H1 (cell line): Measurements from ENCODE around the gene SCRG1. TPM values are rescaled to one million over a fixed set of nuclear protein-coding genes. Genes with fewer than 3 reads are reported as not detected.

Experiments
- CTCF ChIA-PET: fragments of 300-600 bp; sonication (Branson Sonifier 250); formaldehyde crosslinking; loops from one replicate; lab custom pipeline; 2021; ENCODE audit not compliant: partially characterized antibody; lab: Charles Lee
- POLR2A ChIA-PET: fragments of 300-600 bp; sonication (Branson Sonifier 250); formaldehyde crosslinking; loops from one replicate; lab custom pipeline; 2021; ENCODE audit warnings: inconsistent platforms; ENCODE audit not compliant: partially characterized antibody; lab: Charles Lee
- DNase-seq, 2 experiments: peaks; one replicate each; pipeline versions ENCODE4 v3.0.0 to v3.0.0-alpha.2; 2010 to 2022; ENCODE audit warnings: low spot score in 2 of 2, low read depth in 1 of 2, mixed read lengths in 1 of 2
- FAIRE-seq: peaks from 2 replicates; lab custom pipeline; 2011; peaks lifted over from hg19 to GRCh38; lab: Jason Lieb, UNC
- H2AFZ ChIP-seq: 2 replicates; pipeline ENCODE4 v1.8.1; 2012; ENCODE audit warnings: low read length, inconsistent platforms
- H2AK5ac ChIP-seq: 2 replicates; pipeline ENCODE4 v1.6.1; 2013; ENCODE audit warnings: low read depth, low read length
- H2BK120ac ChIP-seq: replicated peaks from 2 replicates; pipeline ENCODE3; 2013; ENCODE audit warnings: low read depth, low read length, inconsistent platforms
- H2BK12ac ChIP-seq: 2 replicates; pipeline ENCODE4 v1.6.1; 2013; ENCODE audit warnings: low read depth, low read length
- H2BK15ac ChIP-seq: 2 replicates; pipeline ENCODE4 v1.6.1; 2013; ENCODE audit warnings: low read length
- H2BK20ac ChIP-seq: 2 replicates; pipeline ENCODE4 v1.6.1; 2013; ENCODE audit warnings: low read length
- H2BK5ac ChIP-seq: 2 replicates; pipeline ENCODE4 v1.6.1; 2013; ENCODE audit warnings: low read depth, low read length
- H3K14ac ChIP-seq: 2 replicates; pipeline ENCODE4 v1.6.1; 2013; ENCODE audit warnings: inconsistent platforms; ENCODE audit not compliant: insufficient read length
- H3K18ac ChIP-seq: 2 replicates; pipeline ENCODE4 v1.6.1; 2013; ENCODE audit warnings: low read length; ENCODE audit errors: extremely low read depth
- H3K23ac ChIP-seq: 2 replicates; pipeline ENCODE4 v1.6.1; 2013; ENCODE audit warnings: inconsistent platforms; ENCODE audit not compliant: insufficient read length
- H3K23me2 ChIP-seq: 2 replicates; pipeline ENCODE4 v1.6.1; 2013; ENCODE audit warnings: low read depth, low read length
- H3K27ac ChIP-seq: 2 replicates; pipeline ENCODE4 v1.6.1; 2011; ENCODE audit warnings: low read depth, low read length, inconsistent platforms
- H3K27me3 ChIP-seq, 4 experiments: replicated peaks in 1 of 4; 1 replicate in 1 of 4; 2 replicates in 3 of 4; pipeline versions ENCODE4 v1.6.1 to v1.8.1; 2011 to 2013; ENCODE audit warnings: low read length in 3 of 4, mild to moderate bottlenecking in 3 of 4, inconsistent platforms in 2 of 4, mixed read lengths in 2 of 4, moderate library complexity in 1 of 4; ENCODE audit not compliant: control insufficient read depth in 3 of 4, insufficient read depth in 3 of 4; ENCODE audit errors: extremely low read depth in 1 of 4
- H3K36me3 ChIP-seq, 4 experiments: 2 replicates each; pipeline versions ENCODE4 v1.6.1 to v1.8.1; 2011 to 2013; ENCODE audit warnings: mild to moderate bottlenecking in 4 of 4, low read length in 3 of 4, moderate library complexity in 2 of 4, control low read depth in 1 of 4, inconsistent platforms in 1 of 4; ENCODE audit not compliant: insufficient read depth in 4 of 4, control insufficient read depth in 2 of 4
- H3K4ac ChIP-seq: replicated peaks from 2 replicates; pipeline ENCODE3; 2013; ENCODE audit warnings: low read length, low read depth, mixed read lengths, inconsistent platforms; ENCODE audit not compliant: insufficient read length
- H3K4me1 ChIP-seq, 4 experiments: replicated peaks in 1 of 4; 1 replicate in 1 of 4; 2 replicates in 3 of 4; pipeline versions ENCODE4 v1.6.1 to v1.8.1; 2011 to 2013; ENCODE audit warnings: low read length in 3 of 4, inconsistent platforms in 2 of 4, mixed read lengths in 1 of 4; ENCODE audit not compliant: insufficient read depth in 4 of 4, control insufficient read depth in 3 of 4
- H3K4me2 ChIP-seq, 2 experiments: 2 replicates each; pipeline versions ENCODE4 v1.6.1 to v1.8.1; 2011 to 2013; ENCODE audit warnings: low read depth in 2 of 2, low read length in 2 of 2, control low read depth in 1 of 2, inconsistent platforms in 1 of 2, mild to moderate bottlenecking in 1 of 2; ENCODE audit not compliant: insufficient read depth in 1 of 2
- H3K4me3 ChIP-seq, 4 experiments: fragments of 200-600, 300-600 bp in 1 of 4; sonication (generic), shearing (Covaris generic), sonication (Bioruptor Twin) in 1 of 4; 2 replicates each; pipeline versions ENCODE4 v1.5.1 to v1.8.1; 2011 to 2016; ENCODE audit warnings: low read length in 4 of 4, low read depth in 3 of 4, control low read depth in 2 of 4, inconsistent platforms in 2 of 4, mild to moderate bottlenecking in 2 of 4, mixed read lengths in 1 of 4, moderate library complexity in 1 of 4; ENCODE audit not compliant: insufficient read depth in 2 of 4; ENCODE audit errors: extremely low read depth in 1 of 4
- H3K56ac ChIP-seq: replicated peaks from 2 replicates; pipeline ENCODE3; 2013; ENCODE audit warnings: low read depth, mild to moderate bottlenecking, mixed read lengths, low read length, inconsistent platforms; ENCODE audit not compliant: insufficient read length
- H3K79me1 ChIP-seq: 2 replicates; pipeline ENCODE4 v1.6.1; 2013; ENCODE audit warnings: low read depth, low read length, control low read depth
- H3K79me2 ChIP-seq, 2 experiments: 2 replicates each; pipeline versions ENCODE4 v1.6.1 to v1.8.1; 2012 to 2013; ENCODE audit warnings: low read length in 2 of 2, mild to moderate bottlenecking in 2 of 2, inconsistent platforms in 1 of 2; ENCODE audit not compliant: insufficient read depth in 2 of 2, control insufficient read depth in 1 of 2
- H3K9ac ChIP-seq, 4 experiments: replicated peaks in 1 of 4; 1 replicate in 1 of 4; 2 replicates in 3 of 4; pipeline versions ENCODE4 v1.6.1 to v1.8.1; 2011 to 2013; ENCODE audit warnings: low read depth in 3 of 4, low read length in 3 of 4, control low read depth in 2 of 4, mild to moderate bottlenecking in 2 of 4, moderate library complexity in 2 of 4, inconsistent platforms in 1 of 4; ENCODE audit errors: extremely low read depth in 1 of 4
- H3K9me3 ChIP-seq, 2 experiments: 2 replicates each; pipeline versions ENCODE4 v1.6.1 to v1.8.1; 2012 to 2013; ENCODE audit warnings: mild to moderate bottlenecking in 2 of 2, moderate library complexity in 2 of 2, control low read depth in 1 of 2, inconsistent platforms in 1 of 2, low read depth in 1 of 2, low read length in 1 of 2, mixed read lengths in 1 of 2; ENCODE audit not compliant: insufficient read depth in 2 of 2
- H4K20me1 ChIP-seq, 2 experiments: replicated peaks in 1 of 2; 2 replicates each; pipeline versions ENCODE3 to v1.8.1; 2011 to 2013; ENCODE audit warnings: inconsistent platforms in 2 of 2, low read length in 2 of 2, mild to moderate bottlenecking in 1 of 2; ENCODE audit not compliant: insufficient read depth in 2 of 2, control insufficient read depth in 1 of 2
- H4K5ac ChIP-seq: 2 replicates; pipeline ENCODE4 v1.6.1; 2013; ENCODE audit warnings: low read length, low read depth, mixed read lengths, inconsistent platforms; ENCODE audit not compliant: insufficient read length
- H4K8ac ChIP-seq: 2 replicates; pipeline ENCODE4 v1.8.0; 2013; ENCODE audit warnings: mild to moderate bottlenecking, moderate library complexity, low read length, inconsistent platforms; ENCODE audit not compliant: insufficient read depth; ENCODE audit errors: extremely low read depth
- H4K91ac ChIP-seq: replicated peaks from 2 replicates; pipeline ENCODE3; 2013; ENCODE audit warnings: low read length, mixed read lengths, inconsistent platforms; ENCODE audit not compliant: insufficient read length
- CHD1 ChIP-seq: IDR thresholded peaks from 2 replicates; pipeline ENCODE4 v1.6.1; 2012; ENCODE audit warnings: low read depth, low read length, improper control_type of control experiment
- HDAC6 ChIP-seq: IDR thresholded peaks from one replicate; pipeline ENCODE4 v1.7.1; 2012; ENCODE audit warnings: low read depth, mild to moderate bottlenecking, inconsistent platforms, low read length, moderate library complexity
- KDM5A ChIP-seq: fragments of 200-600 bp; IDR thresholded peaks from 2 replicates; pipeline ENCODE4 v1.7.1; 2012; ENCODE audit warnings: mild to moderate bottlenecking, low read length, inconsistent platforms, mixed read lengths
- RAD21 ChIP-seq, 2 experiments: IDR thresholded peaks in 1 of 2; conservative IDR thresholded peaks in 1 of 2; 2 replicates each; pipeline ENCODE4 v1.6.1; 2011; ENCODE audit warnings: low read depth in 2 of 2, low read length in 2 of 2, improper control_type of control experiment in 1 of 2, inconsistent platforms in 1 of 2, mild to moderate bottlenecking in 1 of 2, moderate library complexity in 1 of 2
- SRF ChIP-seq: IDR thresholded peaks from 2 replicates; pipeline ENCODE4 v1.6.1; 2011; ENCODE audit warnings: mild to moderate bottlenecking, low read depth, low read length, moderate library complexity
- SUZ12 ChIP-seq: fragments of 200-600 bp; sonication (generic); IDR thresholded peaks from 2 replicates; pipeline ENCODE4 v1.6.1; 2012; ENCODE audit warnings: mild to moderate bottlenecking, inconsistent platforms, low read length, moderate library complexity, mixed read lengths
- TAF7 ChIP-seq: optimal IDR thresholded peaks from 2 replicates; pipeline ENCODE3; 2011; ENCODE audit warnings: low read depth, mild to moderate bottlenecking, inconsistent platforms, low read length, moderate library complexity, borderline replicate concordance
- USF2 ChIP-seq: IDR thresholded peaks from 2 replicates; pipeline ENCODE4 v1.6.1; 2011; ENCODE audit warnings: low read length, improper control_type of control experiment
- YY1 ChIP-seq: IDR thresholded peaks from 2 replicates; pipeline ENCODE4 v1.6.1; 2011; ENCODE audit warnings: low read depth, mild to moderate bottlenecking, low read length
- WGBS, 2 experiments: shearing (Covaris generic) in 1 of 2; methylation state at CpG; one replicate each; pipeline versions ENCODE4 v1.1.6 to v1.1.7; 2013 to 2015; ENCODE audit warnings: low lambda C conversion rate in 2 of 2, mixed read lengths in 2 of 2, inconsistent platforms in 1 of 2, low coverage in 1 of 2, missing lambda C conversion rate in 1 of 2; ENCODE audit not compliant: insufficient replicate concordance in 2 of 2, insufficient coverage in 1 of 2, insufficient read length in 1 of 2; ENCODE audit errors: extremely low coverage in 1 of 2, missing lambda C conversion rate in 1 of 2; 5-methylcytosine and 5-hydroxymethylcytosine counted together
- polyA plus RNA-seq, 7 experiments: library from polyadenylated mRNA; depleted of rRNA in 3 of 7; stranded (reverse) in 5 of 7; unstranded in 2 of 7; fragments of >200 nt in 5 of 7; fragments of 200-250 nt in 2 of 7; gene quantifications; 1 replicate in 5 of 7; 2 replicates in 1 of 7; 4 replicates in 1 of 7; pipeline versions ENCODE4 v1.2.1 to v1.2.3, GENCODE V29; 2011 to 2013; ENCODE audit warnings: missing spikeins in 2 of 7, mixed read lengths in 2 of 7
- total RNA-seq: library from RNA; stranded (reverse); fragmentation: NEBNext Ultra II Directional; extraction: Animal tissue kit (Norgen Biotek cat#: 25700); gene quantifications from 2 replicates; pipeline ENCODE4 v1.2.1, GENCODE V29; 2021

SCRG1 gene
- total and polyA plus RNA-seq, 2 of the 8 experiments (the other 6 are each of a cell fraction or from before 2014, with no cell fraction given), result not detected

- FAIRE-seq (no peak), DNase-seq (no peak)
- H3K27me3 ChIP-seq, result no peaks in the 10 kb centered on the region; a peak in 1 of 7 replicates
- H3K4me1 ChIP-seq, result no peaks in the 10 kb centered on the region
- H2AK5ac ChIP-seq, result no peak overlapping the region
- H2BK15ac ChIP-seq, result no peak overlapping the region
- TF ChIP-seq CHD1 (no peak), SUZ12 (no peak), YY1 (no peak), HDAC6 (no peak), SRF (no peak), RAD21 (IDR thresholded peaks at IDR 0.05 in 1 of 2, conservative IDR thresholded peaks at IDR 0.05 in 1 of 2; ENCODE audit: low read depth in 2 of 2, low read length in 2 of 2) (no peak), USF2 (no peak), TAF7 (no peak), KDM5A (no peak)
- no peak overlapping the region for H3K9ac ChIP-seq
- H3K23me2 ChIP-seq, result peaks cover 3% of the 10 kb centered on the region; the same call in 1 of the 2 replicates
- ChIA-PET CTCF (interaction anchor here (1.4 to 5.6 kb wide), 4 partner anchors 18 to 402 kb away, joined by 3 to 43 read pairs (median 6); no protein-coding TSS in a partner anchor), POLR2A (interaction anchor here (0.9 to 4.0 kb wide), 2 partner anchors 39 to 80 kb away, joined by 3 to 13 read pairs; partner anchors contain the start of gene HMGB2)
- no peak overlapping the region for H3K56ac ChIP-seq
- no peaks in the 10 kb centered on the region for H3K9me3 ChIP-seq
- H4K20me1 ChIP-seq, result peaks cover 0 to 3% of the 10 kb centered on the region in 2 experiments
- H2BK12ac ChIP-seq, result no peak overlapping the region
- H4K91ac ChIP-seq, result no peak overlapping the region
- H2BK5ac ChIP-seq, result no peak overlapping the region
- no peak overlapping the region for H3K4me2 ChIP-seq
- no peak overlapping the region for H4K5ac ChIP-seq
- no peak overlapping the region for H3K27ac ChIP-seq
- no peaks in the 10 kb centered on the region for H3K79me2 ChIP-seq
- no peak overlapping the region for H2BK20ac ChIP-seq
- no peak overlapping the region for H2AFZ ChIP-seq
- no peak overlapping the region for H4K8ac ChIP-seq
- H3K4ac ChIP-seq, result no peak overlapping the region
- no peak overlapping the region for H3K23ac ChIP-seq
- H2BK120ac ChIP-seq, result no peak overlapping the region
- H3K79me1 ChIP-seq, result no peaks in the 10 kb centered on the region
- no peak overlapping the region for H3K18ac ChIP-seq
- no peaks in the 10 kb centered on the region for H3K36me3 ChIP-seq
- H3K4me3 ChIP-seq, result no peak overlapping the region
- 94% methylated on average over 3 of the region's 3 CpGs; no CpG with 5 or more reads in 1 of the 2 experiments for WGBS, 2 experiments
- no peak overlapping the region for H3K14ac ChIP-seq
These were observed 15.5 kb upstream of the SCRG1 start for GRCh38 chr4:173414456-173414855.
